ENCODE data around the gene OR51I2. TPM values are rescaled to one million over a fixed set of nuclear protein-coding genes. Genes with fewer than 3 reads are reported as not detected.

Gene OR51I2
- total and polyA plus RNA-seq, 3 donors from 2014 or later: not detected

DNA sequence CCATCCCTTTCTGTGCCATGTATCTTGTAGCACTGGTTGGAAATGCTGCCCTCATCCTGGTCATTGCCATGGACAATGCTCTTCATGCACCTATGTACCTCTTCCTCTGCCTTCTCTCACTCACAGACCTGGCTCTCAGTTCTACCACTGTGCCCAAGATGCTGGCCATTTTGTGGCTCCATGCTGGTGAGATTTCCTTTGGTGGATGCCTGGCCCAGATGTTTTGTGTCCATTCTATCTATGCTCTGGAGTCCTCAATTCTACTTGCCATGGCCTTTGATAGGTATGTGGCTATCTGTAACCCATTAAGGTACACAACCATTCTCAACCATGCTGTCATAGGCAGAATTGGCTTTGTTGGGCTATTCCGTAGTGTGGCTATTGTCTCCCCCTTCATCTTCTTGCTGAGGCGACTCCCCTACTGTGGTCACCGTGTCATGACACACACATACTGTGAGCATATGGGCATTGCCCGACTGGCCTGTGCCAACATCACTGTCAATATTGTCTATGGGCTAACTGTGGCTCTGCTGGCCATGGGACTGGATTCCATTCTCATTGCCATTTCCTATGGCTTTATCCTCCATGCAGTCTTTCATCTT is 39.8 kb downstream of the OR51I2 start:
- Histone ChIP-seq H3K27me3 (no peaks in the 10 kb centered on the region), H3K36me3 (ENCODE audit: low read depth, missing control alignments) (no peaks in the 10 kb centered on the region), H3K27ac (no peak overlapping the region), H3K4me1 (no peaks in the 10 kb centered on the region), H3K9me3 (no peaks in the 10 kb centered on the region), H3K4me3 (no peak overlapping the region)
- intact Hi-C loops (cut with DNase I; ENCODE audit: low total_unique reads): no loop called here
- no peak for DNase-seq
- 95 to 97% methylated on average over 3 to 4 of the region's 4 CpGs for WGBS, 2 donors
- TF ChIP-seq POLR2A (IDR thresholded peaks at IDR 0.05): no peak
- TF ChIP-seq CTCF (IDR thresholded peaks at IDR 0.05): no peak

- intact Hi-C loops (cut with DNase I; ENCODE audit: low total_unique reads): no loop called here
- Histone ChIP-seq H3K36me3 (ENCODE audit: low read depth, missing control alignments) (no peaks in the 10 kb centered on the region), H3K4me1 (no peaks in the 10 kb centered on the region), H3K27ac (no peak overlapping the region), H3K4me3 (no peak overlapping the region), H3K9me3 (no peaks in the 10 kb centered on the region), H3K27me3 (no peaks in the 10 kb centered on the region)
- TF ChIP-seq POLR2A (IDR thresholded peaks at IDR 0.05) (no peak), CTCF (IDR thresholded peaks at IDR 0.05) (no peak)
- WGBS, 2 donors: 44 to 49% methylated on average over 5 of the region's 5 CpGs
- no peak for DNase-seq
These were observed 40.6 kb downstream of the OR51I2 start for GRCh38 chr11:5489576-5490357.

DNA sequence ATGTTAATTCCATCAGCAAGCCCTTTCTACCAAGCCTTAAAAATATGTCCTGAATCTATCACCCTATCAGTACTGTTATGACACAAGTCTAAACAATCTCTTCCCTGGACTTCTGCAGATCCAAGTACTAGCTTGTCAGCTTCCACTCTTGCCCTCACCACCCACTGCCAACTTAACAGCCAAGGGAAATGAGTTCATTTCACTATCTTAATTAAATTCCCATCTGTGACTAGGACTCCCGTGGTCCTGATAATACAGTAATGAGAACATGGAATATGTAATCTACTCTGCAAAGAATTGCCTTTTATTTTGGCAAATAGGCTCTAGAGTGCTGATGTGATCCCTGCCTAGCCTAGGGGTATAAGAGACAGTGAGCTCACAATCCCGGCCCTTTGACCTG is 50.5 kb downstream of the OR51I2 start:
- intact Hi-C loops (cut with DNase I; ENCODE audit: low total_unique reads): no loop called here
- Histone ChIP-seq H3K27me3 (no peaks in the 10 kb centered on the region), H3K9me3 (no peaks in the 10 kb centered on the region), H3K36me3 (ENCODE audit: low read depth, missing control alignments) (no peaks in the 10 kb centered on the region), H3K4me3 (no peak overlapping the region), H3K27ac (no peak overlapping the region), H3K4me1 (no peaks in the 10 kb centered on the region)
- DNase-seq: no peak
- 65 to 67% methylated on average over 2 of the region's 2 CpGs for WGBS, 2 donors
- TF ChIP-seq CTCF (IDR thresholded peaks at IDR 0.05) (no peak), POLR2A (IDR thresholded peaks at IDR 0.05) (no peak)

DNA sequence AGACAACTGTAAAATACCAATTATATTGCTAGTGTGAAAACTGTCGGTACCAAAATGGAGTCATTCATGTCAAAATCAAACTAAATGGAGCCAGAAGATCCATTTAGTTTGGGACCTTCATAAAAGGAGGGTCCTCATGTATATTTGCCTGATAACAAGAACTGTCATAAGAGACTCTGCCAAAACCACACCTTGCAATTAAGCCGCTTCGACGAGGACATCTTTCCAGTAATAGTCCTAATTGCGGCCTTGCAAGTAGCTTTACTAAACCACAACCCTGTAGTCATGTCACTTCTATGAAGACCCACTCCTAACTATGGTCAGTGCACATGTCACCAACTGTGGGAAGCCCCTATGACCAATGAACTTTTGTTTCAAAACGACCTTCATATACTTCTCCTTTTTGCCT is 51.3 kb downstream of the OR51I2 start:
- H3K4me3 ChIP-seq: no peak overlapping the region
- H3K36me3 ChIP-seq (ENCODE audit: low read depth, missing control alignments): no peaks in the 10 kb centered on the region
- no peaks in the 10 kb centered on the region for H3K9me3 ChIP-seq
- no peaks in the 10 kb centered on the region for H3K4me1 ChIP-seq
- intact Hi-C loops (cut with DNase I; ENCODE audit: low total_unique reads): no loop called here
- WGBS, 2 donors: 78 to 82% methylated on average over 5 to 6 of the region's 6 CpGs
- no peak overlapping the region for H3K27ac ChIP-seq
- DNase-seq: no peak
- no peaks in the 10 kb centered on the region for H3K27me3 ChIP-seq
- TF ChIP-seq POLR2A (IDR thresholded peaks at IDR 0.05) (no peak), CTCF (IDR thresholded peaks at IDR 0.05) (no peak)
